Adrenal gland (tissue), 5 donors: Measurements from ENCODE around the gene TRAPPC14.

Experiments
- CTCF ChIP-seq, 6 experiments: fragments of 450-650 bp in 4 of 6; fragments of 200-600 bp in 2 of 6; sonication (generic) in 1 of 6; IDR thresholded peaks; 1 replicate in 5 of 6; 2 replicates in 1 of 6; pipeline versions ENCODE4 v1.5.1 to v1.8.0; 2016 to 2021; ENCODE audit warnings: antibody characterized with exemption in 6 of 6, mild to moderate bottlenecking in 2 of 6, moderate library complexity in 1 of 6
- POLR2A ChIP-seq, 2 donors: fragments of 450-650 bp; IDR thresholded peaks; one replicate each; pipeline ENCODE4 v1.6.1; 2017; ENCODE audit warnings: antibody characterized with exemption in 2 of 2, mild to moderate bottlenecking in 2 of 2, moderate library complexity in 1 of 2
- donor health status: DM: no; HTN: no; CAD: no.

GRCh38 chr7:100200693-100201092 lies 42.2 kb upstream of the TRAPPC14 start:
- TF ChIP-seq CTCF (IDR thresholded peaks at IDR 0.05), result no peak
- TF ChIP-seq POLR2A (IDR thresholded peaks at IDR 0.05), result no peak
